Measurements from ENCODE around the gene SLC34A2. TPM values are rescaled to one million over a fixed set of nuclear protein-coding genes. Genes with fewer than 3 reads are reported as not detected.
"Not testable (repeated sequence)": the region's sequence is repeated elsewhere in the genome, so short reads cannot be mapped to it uniquely, and the experiment has no call there.

The SLC34A2 gene
- polyA plus RNA-seq, 1 donor: 0.05 TPM

- no peak for DNase-seq (ENCODE audit: low read depth)
Measured at GRCh38 chr4:25658777-25659176, 3.1 kb downstream of the SLC34A2 start.

GRCh38 chr4:25661441-25661840 lies 5.8 kb downstream of the SLC34A2 start:
- DNase-seq (ENCODE audit: low read depth): not testable (repeated sequence)

GRCh38 chr4:25662306-25662705 lies 6.7 kb downstream of the SLC34A2 start:
- no peak for DNase-seq (ENCODE audit: low read depth)

- no peak for DNase-seq (ENCODE audit: low read depth)
Measured at GRCh38 chr4:25663781-25664180, 8.1 kb downstream of the SLC34A2 start.

- DNase-seq (ENCODE audit: low read depth): no peak
Measured at GRCh38 chr4:25666031-25666630, 10.5 kb downstream of the SLC34A2 start.

GRCh38 chr4:25667931-25668557 lies 12.4 kb downstream of the SLC34A2 start:
- no peak for DNase-seq (ENCODE audit: low read depth)

- no peak for DNase-seq (ENCODE audit: low read depth)
Measured at GRCh38 chr4:25670991-25671390, 15.3 kb downstream of the SLC34A2 start.

- DNase-seq (ENCODE audit: low read depth): no peak
Measured at GRCh38 chr4:25672756-25673155, 17.1 kb downstream of the SLC34A2 start.

GRCh38 chr4:25674386-25674785 lies 18.7 kb downstream of the SLC34A2 start:
- no peak for DNase-seq (ENCODE audit: low read depth)

- no peak for DNase-seq (ENCODE audit: low read depth)
Measured at GRCh38 chr4:25676221-25676620, 20.6 kb downstream of the SLC34A2 start.

- DNase-seq (ENCODE audit: low read depth): no peak
Measured at GRCh38 chr4:25677157-25677556, 21.5 kb downstream of the SLC34A2 start.

GRCh38 chr4:25677943-25678342 lies 22.3 kb downstream of the SLC34A2 start:
- no peak for DNase-seq (ENCODE audit: low read depth)

GRCh38 chr4:25687773-25688172 lies 32.1 kb downstream of the SLC34A2 start:
- DNase-seq (ENCODE audit: low read depth): no peak

GRCh38 chr4:25694466-25694865 lies 38.8 kb downstream of the SLC34A2 start:
- DNase-seq (ENCODE audit: low read depth): no peak

GRCh38 chr4:25696409-25696808 lies 40.8 kb downstream of the SLC34A2 start:
- no peak for DNase-seq (ENCODE audit: low read depth)

GRCh38 chr4:25697516-25697915 lies 41.9 kb downstream of the SLC34A2 start:
- DNase-seq (ENCODE audit: low read depth): no peak

- DNase-seq (ENCODE audit: low read depth): no peak
Measured at GRCh38 chr4:25700661-25701060, 45.0 kb downstream of the SLC34A2 start.

GRCh38 chr4:25702848-25703247 lies 47.2 kb downstream of the SLC34A2 start:
- DNase-seq (ENCODE audit: low read depth): no peak

- DNase-seq (ENCODE audit: low read depth): no peak
Measured at GRCh38 chr4:25703731-25704388, 48.2 kb downstream of the SLC34A2 start.

GRCh38 chr4:25704516-25704915 lies 48.9 kb downstream of the SLC34A2 start:
- DNase-seq (ENCODE audit: low read depth): no peak

GRCh38 chr4:25710637-25711036 lies 55.0 kb downstream of the SLC34A2 start:
- no peak for DNase-seq (ENCODE audit: low read depth)

- no peak for DNase-seq (ENCODE audit: low read depth)
Measured at GRCh38 chr4:25712611-25713010, 57.0 kb downstream of the SLC34A2 start.

- DNase-seq (ENCODE audit: low read depth): no peak
Measured at GRCh38 chr4:25713812-25714211, 58.2 kb downstream of the SLC34A2 start.
